ENCODE measurements around the gene GPRIN2.

Gene GPRIN2

GRCh38 chr10:46547541-46548497 lies 8.6 kb downstream of the GPRIN2 start:
- no peak for DNase-seq

- no peak for DNase-seq
Observed at GRCh38 chr10:46546591-46547540, 9.6 kb downstream of the GPRIN2 start.

- no peak for DNase-seq
Observed at GRCh38 chr10:46545861-46546590, 10.4 kb downstream of the GPRIN2 start.

- DNase-seq: no peak
Observed at GRCh38 chr10:46544989-46545791, 11.3 kb downstream of the GPRIN2 start.

- no peak for DNase-seq
Observed at GRCh38 chr10:46543466-46544377, 12.7 kb downstream of the GPRIN2 start.

GRCh38 chr10:46542567-46543465 lies 13.6 kb downstream of the GPRIN2 start:
- no peak for DNase-seq

GRCh38 chr10:46541735-46542566 lies 14.5 kb downstream of the GPRIN2 start:
- no peak for DNase-seq

GRCh38 chr10:46541017-46541661 lies 15.3 kb downstream of the GPRIN2 start:
- DNase-seq: no peak

GRCh38 chr10:46540412-46541016 lies 15.9 kb downstream of the GPRIN2 start:
- DNase-seq: no peak

GRCh38 chr10:46539596-46540411 lies 16.7 kb downstream of the GPRIN2 start:
- no peak for DNase-seq

- no peak for DNase-seq
Observed at GRCh38 chr10:46538717-46539426, 17.6 kb downstream of the GPRIN2 start.

GRCh38 chr10:46538155-46538554 lies 18.3 kb downstream of the GPRIN2 start:
- no peak for DNase-seq

- no peak for DNase-seq
Observed at GRCh38 chr10:46537309-46537708, 19.1 kb downstream of the GPRIN2 start.

- no peak for DNase-seq
Observed at GRCh38 chr10:46536781-46537180, 19.7 kb downstream of the GPRIN2 start.

- DNase-seq: no peak
Observed at GRCh38 chr10:46536171-46536570, 20.3 kb downstream of the GPRIN2 start.
